Caco-2 (cell line): ENCODE measurements around the gene BLTP3B. TPM values are rescaled to one million over a fixed set of nuclear protein-coding genes. Genes with fewer than 3 reads are reported as not detected.

ENCODE experiments used
- BruUV-seq: library from RNA; stranded (reverse); fragments of 400-500 nt; replicated peaks from 2 replicates; lab custom pipeline; 2021; lab: Mats Ljungman, UMichigan
- CTCF ChIA-PET: fragments of 300-600 bp; sonication (Branson Sonifier 250); formaldehyde crosslinking; loops from one replicate; lab custom pipeline; 2022; ENCODE audit warnings: antibody characterized with exemption; lab: Charles Lee
- POLR2A ChIA-PET: fragments of 300-600 bp; sonication (Branson Sonifier 250); formaldehyde crosslinking; loops from one replicate; lab custom pipeline; 2022; ENCODE audit warnings: antibody characterized with exemption; lab: Charles Lee
- DNase-seq, 2 experiments: peaks; one replicate each; pipeline versions ENCODE4 v3.0.0 to v3.0.0-alpha.2; 2020 to 2022
- H3K27me3 ChIP-seq: replicated peaks from 2 replicates; pipeline ENCODE4 v1.6.0; 2011; ENCODE audit warnings: low read length; ENCODE audit not compliant: control insufficient read depth, insufficient read depth
- H3K36me3 ChIP-seq: 2 replicates; pipeline ENCODE4 v1.5.1; 2011; ENCODE audit warnings: low read length; ENCODE audit not compliant: control insufficient read depth, insufficient read depth
- H3K4me1 ChIP-seq: fragments of 250-450 bp; sonication (Bioruptor Pico); 2 replicates; pipeline ENCODE4 v1.5.1; 2020; ENCODE audit warnings: mild to moderate bottlenecking
- H3K4me3 ChIP-seq: 2 replicates; pipeline ENCODE4 v1.5.1; 2011; ENCODE audit warnings: low read depth, mild to moderate bottlenecking, control low read depth, low read length
- H3K9me3 ChIP-seq: fragments of 250-450 bp; sonication (Bioruptor Pico); 2 replicates; pipeline ENCODE4 v1.5.1; 2020; ENCODE audit warnings: mild to moderate bottlenecking, moderate library complexity
- H3K27ac Mint-ChIP-seq: one replicate; pipeline ENCODE4 v1.8.0; 2022; ENCODE audit warnings: mixed read lengths; ENCODE audit not compliant: unreplicated experiment
- H3K27me3 Mint-ChIP-seq: one replicate; pipeline ENCODE4 v1.8.0; 2022; ENCODE audit warnings: mixed read lengths; ENCODE audit not compliant: insufficient read depth, unreplicated experiment
- H3K36me3 Mint-ChIP-seq: one replicate; pipeline ENCODE4 v1.8.0; 2022; ENCODE audit warnings: mild to moderate bottlenecking, mixed read lengths; ENCODE audit not compliant: insufficient read depth, unreplicated experiment
- H3K4me1 Mint-ChIP-seq: one replicate; pipeline ENCODE4 v1.8.0; 2022; ENCODE audit warnings: low read depth, mixed read lengths; ENCODE audit not compliant: unreplicated experiment
- H3K4me3 Mint-ChIP-seq: one replicate; pipeline ENCODE4 v1.8.0; 2022; ENCODE audit warnings: mild to moderate bottlenecking, moderate library complexity, mixed read lengths; ENCODE audit not compliant: unreplicated experiment
- H3K9me3 Mint-ChIP-seq: one replicate; pipeline ENCODE4 v1.8.0; 2022; ENCODE audit warnings: mixed read lengths; ENCODE audit not compliant: unreplicated experiment
- intact Hi-C: fragments of 100-400 bp; cut with micrococcal nuclease; formaldehyde crosslinking; loops from one replicate; pipeline ENCODE4 v1.10.0; 2022; ENCODE audit not compliant: unreplicated experiment
- total RNA-seq: library from RNA; stranded (reverse); gene quantifications from 2 replicates; pipeline ENCODE4 v1.2.3, GENCODE V29; 2022
- TF ChIP-seq, protein P1 (sequence below), 2 experiments: fragments of 200-600 bp in 1 of 2; IDR thresholded peaks; 1 replicate in 1 of 2; 2 replicates in 1 of 2; pipeline versions ENCODE4 v1.5.1 to v1.8.0; 2011 to 2022; ENCODE audit warnings: antibody characterized with exemption in 1 of 2, control low read depth in 1 of 2, inconsistent platforms in 1 of 2, low read depth in 1 of 2, low read length in 1 of 2, mild to moderate bottlenecking in 1 of 2, moderate library complexity in 1 of 2; ENCODE audit not compliant: insufficient read depth in 1 of 2, severe bottlenecking in 1 of 2, unreplicated experiment in 1 of 2

BLTP3B gene
- total RNA-seq, 1 experiment from 2014 or later = 29.6 TPM

DNA sequence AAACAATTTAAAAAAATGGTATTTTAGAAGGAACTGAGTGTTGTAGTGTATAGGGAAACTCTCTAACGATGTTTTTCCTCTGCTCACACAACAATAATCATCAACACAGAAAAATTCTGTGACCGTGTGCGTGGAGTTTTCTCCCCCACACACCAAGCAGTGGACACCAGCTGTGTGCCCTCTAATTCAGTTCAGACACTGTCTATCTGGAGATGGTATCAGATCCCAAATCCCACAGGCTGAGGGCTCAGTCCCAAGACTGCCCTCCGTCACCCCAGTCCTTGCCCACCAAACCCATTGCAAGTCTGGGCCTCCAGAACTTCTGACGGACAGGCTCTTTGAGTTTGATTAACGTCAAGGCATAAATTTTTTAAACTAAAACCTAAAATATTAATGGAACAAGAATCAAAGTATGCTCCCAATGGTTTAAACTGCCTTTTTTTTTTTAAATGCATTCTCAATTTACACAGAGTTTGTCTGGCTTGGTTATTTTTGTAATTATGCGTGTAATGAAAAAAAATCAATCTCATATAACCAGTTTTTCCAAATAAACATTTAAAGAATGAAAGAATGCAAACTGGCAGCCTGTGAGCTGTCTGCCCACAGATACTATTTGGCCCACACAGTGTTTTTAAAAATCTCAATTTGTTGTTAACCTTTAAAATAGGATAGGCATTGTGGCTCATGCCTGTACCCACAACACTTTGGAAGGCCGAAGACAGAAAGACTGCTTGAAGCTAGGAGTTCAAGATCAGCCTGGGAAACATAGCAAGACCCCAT is 19.2 kb downstream of the BLTP3B start:
- H3K4me3 Mint-ChIP-seq = no peak overlapping the region
- no TSS peak for BruUV-seq
- Histone ChIP-seq H3K36me3 (no peaks in the 10 kb centered on the region; the same call in 1 of the 2 replicates), H3K4me3 (no peak overlapping the region), H3K9me3 (no peaks in the 10 kb centered on the region), H3K27me3 (no peaks in the 10 kb centered on the region), H3K4me1 (peaks cover 12% of the 10 kb centered on the region)
- TF ChIP-seq, protein P1, sequence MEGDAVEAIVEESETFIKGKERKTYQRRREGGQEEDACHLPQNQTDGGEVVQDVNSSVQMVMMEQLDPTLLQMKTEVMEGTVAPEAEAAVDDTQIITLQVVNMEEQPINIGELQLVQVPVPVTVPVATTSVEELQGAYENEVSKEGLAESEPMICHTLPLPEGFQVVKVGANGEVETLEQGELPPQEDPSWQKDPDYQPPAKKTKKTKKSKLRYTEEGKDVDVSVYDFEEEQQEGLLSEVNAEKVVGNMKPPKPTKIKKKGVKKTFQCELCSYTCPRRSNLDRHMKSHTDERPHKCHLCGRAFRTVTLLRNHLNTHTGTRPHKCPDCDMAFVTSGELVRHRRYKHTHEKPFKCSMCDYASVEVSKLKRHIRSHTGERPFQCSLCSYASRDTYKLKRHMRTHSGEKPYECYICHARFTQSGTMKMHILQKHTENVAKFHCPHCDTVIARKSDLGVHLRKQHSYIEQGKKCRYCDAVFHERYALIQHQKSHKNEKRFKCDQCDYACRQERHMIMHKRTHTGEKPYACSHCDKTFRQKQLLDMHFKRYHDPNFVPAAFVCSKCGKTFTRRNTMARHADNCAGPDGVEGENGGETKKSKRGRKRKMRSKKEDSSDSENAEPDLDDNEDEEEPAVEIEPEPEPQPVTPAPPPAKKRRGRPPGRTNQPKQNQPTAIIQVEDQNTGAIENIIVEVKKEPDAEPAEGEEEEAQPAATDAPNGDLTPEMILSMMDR (IDR thresholded peaks at IDR 0.05; ENCODE audit: insufficient read depth in 1 of 2, low read depth in 1 of 2, low read length in 1 of 2, severe bottlenecking in 1 of 2, unreplicated experiment in 1 of 2) = no peak
- no peak overlapping the region for H3K27ac Mint-ChIP-seq
- H3K27me3 Mint-ChIP-seq = no peaks in the 10 kb centered on the region
- ChIA-PET POLR2A (no interaction called here), CTCF (interaction anchor here (0.7 kb wide), 1 partner anchor 31 kb away, joined by 3 read pairs; no protein-coding TSS in a partner anchor)
- H3K36me3 Mint-ChIP-seq = no peaks in the 10 kb centered on the region
- H3K4me1 Mint-ChIP-seq = peaks cover 14% of the 10 kb centered on the region
- H3K9me3 Mint-ChIP-seq = peaks cover 12% of the 10 kb centered on the region
- no peak for DNase-seq
- intact Hi-C loops = no loop called here

GRCh38 chr12:100120355-100120754 is 22.3 kb downstream of the BLTP3B start:
- intact Hi-C loops = no loop called here
- Mint-ChIP-seq H3K4me1 (peaks cover 7% of the 10 kb centered on the region), H3K27ac (no peak overlapping the region), H3K9me3 (peaks cover 12% of the 10 kb centered on the region), H3K4me3 (no peak overlapping the region), H3K36me3 (peaks cover 6% of the 10 kb centered on the region), H3K27me3 (no peaks in the 10 kb centered on the region)
- H3K27me3 ChIP-seq = no peaks in the 10 kb centered on the region
- BruUV-seq = no TSS peak
- H3K4me3 ChIP-seq = no peak overlapping the region
- no peaks in the 10 kb centered on the region for H3K9me3 ChIP-seq
- POLR2A ChIA-PET = no interaction called here
- CTCF ChIA-PET = no interaction called here
- no peak for DNase-seq
- H3K4me1 ChIP-seq = no peaks in the 10 kb centered on the region
- TF ChIP-seq, protein P1 (IDR thresholded peaks at IDR 0.05; ENCODE audit: insufficient read depth in 1 of 2, low read depth in 1 of 2, low read length in 1 of 2, severe bottlenecking in 1 of 2, unreplicated experiment in 1 of 2) = no peak
- H3K36me3 ChIP-seq = no peaks in the 10 kb centered on the region

DNA sequence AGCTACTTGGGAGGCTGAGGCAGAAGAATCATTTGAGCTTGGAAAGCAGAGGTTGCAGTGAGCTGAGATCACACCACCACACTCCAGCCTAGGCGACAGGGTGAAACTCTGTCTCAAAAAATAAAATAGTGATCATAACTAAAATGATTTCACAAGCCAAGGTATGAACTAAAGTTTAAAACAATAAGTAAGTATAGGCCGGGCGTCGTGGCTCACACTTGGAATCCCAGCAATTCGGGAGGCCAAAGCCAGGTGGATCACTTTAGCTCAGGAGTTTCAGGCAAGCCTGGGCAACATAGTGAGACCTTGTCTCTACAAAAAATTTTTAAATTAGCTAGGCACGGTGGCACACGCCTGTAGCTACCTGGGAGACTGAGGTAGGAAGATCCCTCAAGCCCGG is 27.4 kb downstream of the BLTP3B start:
- H3K9me3 Mint-ChIP-seq = peaks cover 2% of the 10 kb centered on the region
- H3K4me3 Mint-ChIP-seq = no peak overlapping the region
- Histone ChIP-seq H3K9me3 (no peaks in the 10 kb centered on the region), H3K27me3 (no peaks in the 10 kb centered on the region), H3K4me1 (no peaks in the 10 kb centered on the region), H3K36me3 (no peaks in the 10 kb centered on the region), H3K4me3 (no peak overlapping the region)
- ChIA-PET POLR2A (no interaction called here), CTCF (no interaction called here)
- TF ChIP-seq, protein P1 (IDR thresholded peaks at IDR 0.05; ENCODE audit: insufficient read depth in 1 of 2, low read depth in 1 of 2, low read length in 1 of 2, severe bottlenecking in 1 of 2, unreplicated experiment in 1 of 2) = no peak
- peaks cover 6% of the 10 kb centered on the region for H3K36me3 Mint-ChIP-seq
- H3K27me3 Mint-ChIP-seq = no peaks in the 10 kb centered on the region
- H3K4me1 Mint-ChIP-seq = no peaks in the 10 kb centered on the region
- H3K27ac Mint-ChIP-seq = no peak overlapping the region
- intact Hi-C loops = no loop called here
- BruUV-seq = no TSS peak
- DNase-seq = no peak
